ENCODE data around the gene GMDS. TPM values are rescaled to one million over a fixed set of nuclear protein-coding genes. Genes with fewer than 3 reads are reported as not detected.

Gene GMDS
- total RNA-seq, 2 experiments from 2014 or later: 13.9 to 16.4 TPM

DNA sequence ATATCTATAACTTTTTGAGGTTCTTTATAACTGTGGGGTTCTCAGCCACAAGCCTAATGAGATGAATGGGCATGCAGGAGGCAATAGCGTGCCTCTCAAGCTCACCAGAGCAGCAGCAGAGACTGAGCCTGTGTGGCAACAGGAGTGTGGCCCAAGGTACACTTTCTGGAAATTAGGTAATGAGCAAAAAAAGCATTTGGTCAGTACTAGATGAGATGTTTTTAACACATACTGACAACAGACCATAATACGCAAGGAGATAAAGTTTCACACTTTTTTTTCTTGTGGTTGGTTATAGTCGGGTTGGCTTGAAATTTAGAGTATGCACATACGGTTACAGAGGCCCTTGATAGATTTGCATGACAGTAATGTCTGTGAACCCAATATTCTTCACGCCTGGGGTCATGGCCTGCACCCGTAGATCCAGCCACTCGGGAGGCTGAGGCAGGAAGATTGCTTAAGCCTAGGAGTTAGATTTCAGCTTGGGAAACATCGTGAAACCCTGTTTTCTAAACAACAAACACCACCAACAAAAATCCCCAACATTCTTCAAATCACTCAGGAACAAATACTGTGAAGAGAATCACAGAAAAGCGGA is 300.1 kb downstream of the GMDS start:
- ATAC-seq (ENCODE audit: poor library complexity): no peak
- H3K4me3 Mint-ChIP-seq: no peak overlapping the region
- intact Hi-C loops (cut with DNase I, micrococcal nuclease): no loop called here
- Histone ChIP-seq H3K4me3 (ENCODE audit: low read length) (no peak overlapping the region), H3K4me1 (ENCODE audit: insufficient read depth, low read length) (no peaks in the 10 kb centered on the region), H3K36me3 (ENCODE audit: insufficient read depth, low read length) (no peaks in the 10 kb centered on the region), H3K27me3 (ENCODE audit: control insufficient read depth in 1 of 2, insufficient read depth in 2 of 2, low read length in 2 of 2) (no peaks in the 10 kb centered on the region), H3K27ac (ENCODE audit: low read depth in 1 of 2, low read length in 2 of 2) (no peak overlapping the region), H3K9me3 (ENCODE audit: control insufficient read depth in 1 of 2, insufficient read depth in 1 of 2, low read length in 2 of 2) (no peaks in the 10 kb centered on the region)
- TF ChIP-seq, protein P1, sequence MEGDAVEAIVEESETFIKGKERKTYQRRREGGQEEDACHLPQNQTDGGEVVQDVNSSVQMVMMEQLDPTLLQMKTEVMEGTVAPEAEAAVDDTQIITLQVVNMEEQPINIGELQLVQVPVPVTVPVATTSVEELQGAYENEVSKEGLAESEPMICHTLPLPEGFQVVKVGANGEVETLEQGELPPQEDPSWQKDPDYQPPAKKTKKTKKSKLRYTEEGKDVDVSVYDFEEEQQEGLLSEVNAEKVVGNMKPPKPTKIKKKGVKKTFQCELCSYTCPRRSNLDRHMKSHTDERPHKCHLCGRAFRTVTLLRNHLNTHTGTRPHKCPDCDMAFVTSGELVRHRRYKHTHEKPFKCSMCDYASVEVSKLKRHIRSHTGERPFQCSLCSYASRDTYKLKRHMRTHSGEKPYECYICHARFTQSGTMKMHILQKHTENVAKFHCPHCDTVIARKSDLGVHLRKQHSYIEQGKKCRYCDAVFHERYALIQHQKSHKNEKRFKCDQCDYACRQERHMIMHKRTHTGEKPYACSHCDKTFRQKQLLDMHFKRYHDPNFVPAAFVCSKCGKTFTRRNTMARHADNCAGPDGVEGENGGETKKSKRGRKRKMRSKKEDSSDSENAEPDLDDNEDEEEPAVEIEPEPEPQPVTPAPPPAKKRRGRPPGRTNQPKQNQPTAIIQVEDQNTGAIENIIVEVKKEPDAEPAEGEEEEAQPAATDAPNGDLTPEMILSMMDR (IDR thresholded peaks at IDR 0.05): no peak
- H3K9me3 Mint-ChIP-seq: no peaks in the 10 kb centered on the region
- ChIA-PET POLR2A (no interaction called here), CTCF (no interaction called here)
- H3K27ac Mint-ChIP-seq: no peak overlapping the region
- peaks cover 27% of the 10 kb centered on the region for H3K36me3 Mint-ChIP-seq (ENCODE audit: low read depth)
- DNase-seq: no peak
- H3K4me1 Mint-ChIP-seq (ENCODE audit: low read depth): no peaks in the 10 kb centered on the region
- H3K27me3 Mint-ChIP-seq: no peaks in the 10 kb centered on the region

DNA sequence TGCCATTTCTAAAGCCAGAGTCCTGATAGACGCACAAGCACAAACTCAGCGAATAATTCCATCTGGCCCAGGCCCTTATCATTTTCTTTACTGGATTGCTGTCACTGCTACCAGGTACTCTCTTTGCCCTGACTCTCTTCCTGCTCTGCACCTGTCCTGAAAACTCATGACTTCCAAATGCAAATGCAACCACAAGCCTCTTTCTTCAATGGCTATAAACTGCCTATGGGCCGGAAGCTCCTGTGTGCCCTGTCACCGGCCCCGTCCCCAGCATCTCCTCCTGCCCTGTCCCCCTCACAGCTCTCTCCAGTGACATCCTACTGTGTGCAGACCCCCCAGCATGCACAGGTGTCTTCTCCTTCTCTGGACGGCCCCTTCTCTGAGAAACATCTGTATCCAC is 302.6 kb downstream of the GMDS start:
- Mint-ChIP-seq H3K4me1 (ENCODE audit: low read depth) (no peaks in the 10 kb centered on the region), H3K9me3 (no peaks in the 10 kb centered on the region), H3K27ac (no peak overlapping the region), H3K36me3 (ENCODE audit: low read depth) (peaks cover 22% of the 10 kb centered on the region), H3K4me3 (no peak overlapping the region), H3K27me3 (no peaks in the 10 kb centered on the region)
- ChIA-PET CTCF (no interaction called here), POLR2A (no interaction called here)
- H3K4me3 ChIP-seq (ENCODE audit: low read length): no peak overlapping the region
- H3K36me3 ChIP-seq (ENCODE audit: insufficient read depth, low read length): no peaks in the 10 kb centered on the region
- no peaks in the 10 kb centered on the region for H3K4me1 ChIP-seq (ENCODE audit: insufficient read depth, low read length)
- no peaks in the 10 kb centered on the region for H3K9me3 ChIP-seq (ENCODE audit: control insufficient read depth in 1 of 2, insufficient read depth in 1 of 2, low read length in 2 of 2)
- ATAC-seq (ENCODE audit: poor library complexity) (no peak), DNase-seq (no peak)
- no peaks in the 10 kb centered on the region for H3K27me3 ChIP-seq (ENCODE audit: control insufficient read depth in 1 of 2, insufficient read depth in 2 of 2, low read length in 2 of 2)
- H3K27ac ChIP-seq (ENCODE audit: low read depth in 1 of 2, low read length in 2 of 2): no peak overlapping the region
- intact Hi-C loops (cut with DNase I, micrococcal nuclease): no loop called here
- TF ChIP-seq, protein P1 (IDR thresholded peaks at IDR 0.05): no peak

DNA sequence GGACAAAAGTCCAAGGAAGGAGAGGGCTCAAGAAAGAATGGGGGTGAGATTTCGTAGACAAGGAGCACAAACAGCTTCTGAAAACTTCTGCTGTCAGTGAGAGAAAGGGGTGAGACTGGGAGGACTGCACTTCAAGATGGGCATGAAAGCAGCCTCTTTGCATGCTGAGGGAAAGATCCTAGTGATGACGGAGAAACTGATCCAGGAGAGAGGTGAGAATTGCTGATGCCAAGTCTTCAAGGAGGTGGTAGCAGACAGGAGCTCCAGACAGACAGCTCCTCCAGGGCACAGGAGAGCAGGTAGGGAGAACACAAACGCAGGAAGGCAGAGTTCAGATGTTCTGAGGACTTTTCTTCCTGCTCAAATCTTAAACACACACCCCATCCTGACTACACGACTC is 303.9 kb downstream of the GMDS start:
- Mint-ChIP-seq H3K27ac (no peak overlapping the region), H3K4me3 (no peak overlapping the region), H3K9me3 (no peaks in the 10 kb centered on the region), H3K4me1 (ENCODE audit: low read depth) (no peaks in the 10 kb centered on the region), H3K27me3 (no peaks in the 10 kb centered on the region), H3K36me3 (ENCODE audit: low read depth) (peaks cover 20% of the 10 kb centered on the region)
- DNase-seq: no peak
- ATAC-seq (ENCODE audit: poor library complexity): no peak
- Histone ChIP-seq H3K27ac (ENCODE audit: low read depth in 1 of 2, low read length in 2 of 2) (no peak overlapping the region), H3K4me1 (ENCODE audit: insufficient read depth, low read length) (no peaks in the 10 kb centered on the region), H3K36me3 (ENCODE audit: insufficient read depth, low read length) (no peaks in the 10 kb centered on the region), H3K27me3 (ENCODE audit: control insufficient read depth in 1 of 2, insufficient read depth in 2 of 2, low read length in 2 of 2) (no peaks in the 10 kb centered on the region), H3K4me3 (ENCODE audit: low read length) (no peak overlapping the region), H3K9me3 (ENCODE audit: control insufficient read depth in 1 of 2, insufficient read depth in 1 of 2, low read length in 2 of 2) (no peaks in the 10 kb centered on the region)
- CTCF ChIA-PET: interaction anchor here (0.5 kb wide), 1 partner anchor 120 kb away, joined by 3 read pairs; no protein-coding TSS in a partner anchor
- TF ChIP-seq, protein P1 (IDR thresholded peaks at IDR 0.05): no peak
- POLR2A ChIA-PET: no interaction called here
- intact Hi-C loops (cut with DNase I, micrococcal nuclease): no loop called here

Data from CD4-positive, alpha-beta T cell (primary cell).